H9 (cell line): ENCODE data around the gene CHRDL1. TPM values are rescaled to one million over a fixed set of nuclear protein-coding genes. Genes with fewer than 3 reads are reported as not detected.

Source experiments
- DNase-seq: peaks from one replicate; pipeline ENCODE4 v3.0.0-alpha.2; 2017
- H2AFZ ChIP-seq: one replicate; pipeline ENCODE4 v1.6.1; 2013; ENCODE audit warnings: mild to moderate bottlenecking, low read length, control low read depth, moderate library complexity
- H2AK5ac ChIP-seq: 2 replicates; pipeline ENCODE4 v1.6.1; 2013; ENCODE audit warnings: low read length, control low read depth, mixed read lengths; ENCODE audit not compliant: insufficient read length
- H2BK120ac ChIP-seq: one replicate; pipeline ENCODE4 v1.6.1; 2013; ENCODE audit warnings: low read depth, mild to moderate bottlenecking, low read length, control low read depth, inconsistent platforms; ENCODE audit not compliant: poor library complexity, severe bottlenecking
- H2BK12ac ChIP-seq: 2 replicates; pipeline ENCODE4 v1.6.1; 2013; ENCODE audit warnings: low read length, control low read depth, mixed read lengths, low read depth; ENCODE audit not compliant: insufficient read length
- H2BK15ac ChIP-seq: 2 replicates; pipeline ENCODE4 v1.6.1; 2013; ENCODE audit warnings: low read depth, low read length, control low read depth
- H2BK20ac ChIP-seq: one replicate; pipeline ENCODE4 v1.6.1; 2013; ENCODE audit warnings: low read depth, mild to moderate bottlenecking, low read length, control low read depth, inconsistent platforms; ENCODE audit not compliant: poor library complexity, severe bottlenecking
- H2BK5ac ChIP-seq: 2 replicates; pipeline ENCODE4 v1.6.1; 2013; ENCODE audit warnings: low read length, control low read depth, mixed read lengths; ENCODE audit not compliant: insufficient read length
- H3K14ac ChIP-seq: 2 replicates; pipeline ENCODE4 v1.6.1; 2013; ENCODE audit warnings: low read length, control low read depth; ENCODE audit not compliant: insufficient read depth
- H3K18ac ChIP-seq: 2 replicates; pipeline ENCODE4 v1.6.1; 2013; ENCODE audit warnings: low read depth, mild to moderate bottlenecking, mixed read lengths, low read length, control low read depth; ENCODE audit not compliant: insufficient read length
- H3K23ac ChIP-seq: 2 replicates; pipeline ENCODE4 v1.6.1; 2013; ENCODE audit warnings: low read length, control low read depth, mixed read lengths, low read depth; ENCODE audit not compliant: insufficient read length
- H3K23me2 ChIP-seq: 2 replicates; pipeline ENCODE4 v1.6.1; 2013; ENCODE audit warnings: low read depth, mild to moderate bottlenecking, mixed read lengths, low read length, control low read depth; ENCODE audit not compliant: insufficient read length, poor library complexity, severe bottlenecking
- H3K27ac ChIP-seq: 2 replicates; pipeline ENCODE4 v1.5.1; 2013; ENCODE audit warnings: low read length, control low read depth, mixed read lengths, low read depth; ENCODE audit not compliant: insufficient read length
- H3K27me3 ChIP-seq: 2 replicates; pipeline ENCODE4 v1.6.1; 2013; ENCODE audit warnings: low read length, control low read depth, inconsistent platforms; ENCODE audit not compliant: insufficient read depth
- H3K4ac ChIP-seq: 2 replicates; pipeline ENCODE4 v1.6.1; 2013; ENCODE audit warnings: low read depth, mild to moderate bottlenecking, control low read depth, inconsistent platforms, low read length, moderate library complexity
- H3K4me1 ChIP-seq: 2 replicates; pipeline ENCODE4 v1.6.1; 2013; ENCODE audit warnings: low read length, control low read depth, inconsistent platforms; ENCODE audit not compliant: insufficient read depth
- H3K4me2 ChIP-seq: 2 replicates; pipeline ENCODE4 v1.6.1; 2013; ENCODE audit warnings: low read length, control low read depth, mixed read lengths; ENCODE audit not compliant: insufficient read length, insufficient read depth
- H3K56ac ChIP-seq: 2 replicates; pipeline ENCODE4 v1.6.1; 2013; ENCODE audit warnings: low read depth, mild to moderate bottlenecking, mixed read lengths, low read length, control low read depth; ENCODE audit not compliant: insufficient read length
- H3K79me1 ChIP-seq: 2 replicates; pipeline ENCODE4 v1.6.1; 2013; ENCODE audit warnings: low read depth, mild to moderate bottlenecking, moderate library complexity, low read length, control low read depth, inconsistent platforms; ENCODE audit not compliant: insufficient read depth, poor library complexity, severe bottlenecking
- H3K79me2 ChIP-seq: 2 replicates; pipeline ENCODE4 v1.6.1; 2013; ENCODE audit warnings: low read length, control low read depth, inconsistent platforms; ENCODE audit not compliant: insufficient read depth
- H3K9ac ChIP-seq: 2 replicates; pipeline ENCODE4 v1.6.1; 2013; ENCODE audit warnings: low read length, control low read depth, mixed read lengths; ENCODE audit not compliant: insufficient read length; ENCODE audit errors: extremely low read depth
- H3K9me3 ChIP-seq: one replicate; pipeline ENCODE4 v1.6.1; 2013; ENCODE audit warnings: low read depth, low read length, inconsistent platforms; ENCODE audit not compliant: control insufficient read depth
- H3T11ph ChIP-seq: one replicate; pipeline ENCODE4 v1.6.1; 2013; ENCODE audit warnings: mild to moderate bottlenecking, low read length, control low read depth, inconsistent platforms
- H4K20me1 ChIP-seq: one replicate; pipeline ENCODE4 v1.6.1; 2013; ENCODE audit not compliant: control insufficient read depth, insufficient read length, insufficient read depth
- H4K5ac ChIP-seq: 2 replicates; pipeline ENCODE4 v1.6.1; 2013; ENCODE audit warnings: low read depth, mild to moderate bottlenecking, mixed read lengths, low read length, control low read depth; ENCODE audit not compliant: insufficient read length
- H4K8ac ChIP-seq: replicated peaks from 2 replicates; pipeline ENCODE4 v1.6.1; 2013; ENCODE audit warnings: low read length, control low read depth, mixed read lengths, low read depth; ENCODE audit not compliant: insufficient read length
- H4K91ac ChIP-seq: 2 replicates; pipeline ENCODE4 v1.6.1; 2013; ENCODE audit warnings: low read depth, mild to moderate bottlenecking, moderate library complexity, mixed read lengths, low read length, control low read depth; ENCODE audit not compliant: insufficient read length
- H3K27ac Mint-ChIP-seq, 3 experiments: 2 replicates in 2 of 3; 3 replicates in 1 of 3; pipeline ENCODE4 v1.8.0; 2020 to 2021; ENCODE audit warnings: mixed read lengths in 3 of 3, mild to moderate bottlenecking in 1 of 3, moderate library complexity in 1 of 3
- H3K27me3 Mint-ChIP-seq: 2 replicates; pipeline ENCODE4 v1.8.0; 2021; ENCODE audit warnings: low read depth, mild to moderate bottlenecking, moderate library complexity, mixed read lengths
- H3K36me3 Mint-ChIP-seq, 3 experiments: 2 replicates in 2 of 3; 3 replicates in 1 of 3; pipeline ENCODE4 v1.8.0; 2020 to 2021; ENCODE audit warnings: low read depth in 3 of 3, mixed read lengths in 3 of 3; ENCODE audit not compliant: insufficient read depth in 1 of 3
- H3K4me1 Mint-ChIP-seq, 2 experiments: 2 replicates each; pipeline ENCODE4 v1.8.0; 2020; ENCODE audit warnings: mixed read lengths in 2 of 2
- H3K4me3 Mint-ChIP-seq, 2 experiments: 2 replicates in 1 of 2; 3 replicates in 1 of 2; pipeline ENCODE4 v1.8.0; 2020 to 2021; ENCODE audit warnings: mild to moderate bottlenecking in 2 of 2, mixed read lengths in 2 of 2, moderate library complexity in 1 of 2
- H3K9me3 Mint-ChIP-seq, 2 experiments: 2 replicates in 1 of 2; 3 replicates in 1 of 2; pipeline ENCODE4 v1.8.0; 2020; ENCODE audit warnings: mild to moderate bottlenecking in 2 of 2, mixed read lengths in 2 of 2, moderate library complexity in 1 of 2
- WGBS: extraction: QIAGEN DNeasy Blood & Tissue Kit; methylation state at CpG from one replicate; pipeline ENCODE4 v1.1.7; 2013; ENCODE audit warnings: missing lambda C conversion rate, low lambda C conversion rate, mixed read lengths; ENCODE audit not compliant: insufficient read length; ENCODE audit errors: extremely low coverage; 5-methylcytosine and 5-hydroxymethylcytosine counted together
- total RNA-seq: library from RNA; stranded (reverse); gene quantifications from 2 replicates; pipeline ENCODE4 v1.2.1, GENCODE V29; 2021
- TF ChIP-seq, protein P1 (sequence below): fragments of 200-600 bp; sonication (generic); conservative IDR thresholded peaks from 3 replicates; pipeline ENCODE4 v1.8.0; 2021; ENCODE audit warnings: antibody characterized with exemption, mild to moderate bottlenecking

Gene CHRDL1
- total RNA-seq, 1 experiment from 2014 or later = 11.8 TPM

DNA sequence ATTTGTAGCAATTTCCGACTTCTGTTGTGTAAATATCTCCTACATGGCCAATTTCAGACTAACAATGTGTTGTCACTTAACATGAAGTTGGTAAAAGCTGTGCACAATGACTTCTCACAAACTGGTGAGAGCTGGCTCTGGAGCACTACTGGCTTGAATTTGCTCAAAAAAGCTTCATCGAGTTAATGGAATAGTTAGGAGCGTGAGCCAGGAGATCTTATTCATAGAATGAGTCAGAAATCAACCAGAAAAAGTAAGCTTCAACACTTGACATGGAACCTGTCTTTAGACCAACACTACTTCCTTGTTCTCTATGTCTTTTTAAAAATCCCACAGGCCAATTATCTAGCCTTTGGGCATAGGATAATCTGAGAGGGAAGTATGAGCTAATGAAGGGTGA is 7.9 kb upstream of the CHRDL1 start:
- H4K8ac ChIP-seq = no peak overlapping the region
- H2AFZ ChIP-seq = no peak overlapping the region
- H3K79me2 ChIP-seq = no peaks in the 10 kb centered on the region
- no peak overlapping the region for H3T11ph ChIP-seq
- H2BK20ac ChIP-seq = no peak overlapping the region
- H4K91ac ChIP-seq = no peak overlapping the region
- no peak overlapping the region for H3K14ac ChIP-seq
- no peak overlapping the region for H3K56ac ChIP-seq
- H3K18ac ChIP-seq = no peak overlapping the region
- TF ChIP-seq, protein P1, sequence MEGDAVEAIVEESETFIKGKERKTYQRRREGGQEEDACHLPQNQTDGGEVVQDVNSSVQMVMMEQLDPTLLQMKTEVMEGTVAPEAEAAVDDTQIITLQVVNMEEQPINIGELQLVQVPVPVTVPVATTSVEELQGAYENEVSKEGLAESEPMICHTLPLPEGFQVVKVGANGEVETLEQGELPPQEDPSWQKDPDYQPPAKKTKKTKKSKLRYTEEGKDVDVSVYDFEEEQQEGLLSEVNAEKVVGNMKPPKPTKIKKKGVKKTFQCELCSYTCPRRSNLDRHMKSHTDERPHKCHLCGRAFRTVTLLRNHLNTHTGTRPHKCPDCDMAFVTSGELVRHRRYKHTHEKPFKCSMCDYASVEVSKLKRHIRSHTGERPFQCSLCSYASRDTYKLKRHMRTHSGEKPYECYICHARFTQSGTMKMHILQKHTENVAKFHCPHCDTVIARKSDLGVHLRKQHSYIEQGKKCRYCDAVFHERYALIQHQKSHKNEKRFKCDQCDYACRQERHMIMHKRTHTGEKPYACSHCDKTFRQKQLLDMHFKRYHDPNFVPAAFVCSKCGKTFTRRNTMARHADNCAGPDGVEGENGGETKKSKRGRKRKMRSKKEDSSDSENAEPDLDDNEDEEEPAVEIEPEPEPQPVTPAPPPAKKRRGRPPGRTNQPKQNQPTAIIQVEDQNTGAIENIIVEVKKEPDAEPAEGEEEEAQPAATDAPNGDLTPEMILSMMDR = no peak
- H3K4me1 Mint-ChIP-seq = peaks cover 0 to 4% of the 10 kb centered on the region in 2 experiments; a peak in 1 of 4 replicates
- no peak overlapping the region for H3K27ac Mint-ChIP-seq
- H3K9me3 Mint-ChIP-seq = no peaks in the 10 kb centered on the region; a peak in 1 of 5 replicates
- no peak overlapping the region for H3K4me2 ChIP-seq
- H2BK120ac ChIP-seq = no peak overlapping the region
- H3K27me3 Mint-ChIP-seq = no peaks in the 10 kb centered on the region; the same call in none of the 2 replicates
- no peak overlapping the region for H3K23ac ChIP-seq
- WGBS = no CpG with 5 or more reads among the region's 3 CpGs
- H4K20me1 ChIP-seq = no peaks in the 10 kb centered on the region
- no peak overlapping the region for H3K4me3 Mint-ChIP-seq
- no peak overlapping the region for H2BK12ac ChIP-seq
- H3K9me3 ChIP-seq = no peaks in the 10 kb centered on the region
- H3K9ac ChIP-seq = no peak overlapping the region
- no peak overlapping the region for H3K27ac ChIP-seq
- no peaks in the 10 kb centered on the region for H3K79me1 ChIP-seq
- no peak for DNase-seq
- no peaks in the 10 kb centered on the region; a peak in 1 of 7 replicates for H3K36me3 Mint-ChIP-seq
- no peak overlapping the region for H4K5ac ChIP-seq
- H3K4ac ChIP-seq = no peak overlapping the region
- no peak overlapping the region for H2AK5ac ChIP-seq
- no peaks in the 10 kb centered on the region for H3K4me1 ChIP-seq
- no peak overlapping the region for H2BK15ac ChIP-seq
- no peaks in the 10 kb centered on the region for H3K27me3 ChIP-seq
- H2BK5ac ChIP-seq = no peak overlapping the region
- no peaks in the 10 kb centered on the region for H3K23me2 ChIP-seq
